ENCODE results near the gene ACER3.
"Not testable (repeated sequence)": the region's sequence is repeated elsewhere in the genome, so short reads cannot be mapped to it uniquely, and the experiment has no call there.

The ACER3 gene

GRCh38 chr11:77053217-77054015 is 192.7 kb downstream of the ACER3 start:
- in situ Hi-C loops (cut with MboI; ENCODE audit: low sequenced_read_pairs): no loop called here

- in situ Hi-C loops (cut with MboI; ENCODE audit: low sequenced_read_pairs): no loop called here
Measured at GRCh38 chr11:77054084-77054483, 193.4 kb downstream of the ACER3 start.

GRCh38 chr11:77055101-77055561 is 194.4 kb downstream of the ACER3 start:
- in situ Hi-C loops (cut with MboI; ENCODE audit: low sequenced_read_pairs): no loop called here

- in situ Hi-C loops (cut with MboI; ENCODE audit: low sequenced_read_pairs): no loop called here
Measured at GRCh38 chr11:77055913-77056312, 195.2 kb downstream of the ACER3 start.

GRCh38 chr11:77056814-77057402 is 196.2 kb downstream of the ACER3 start:
- in situ Hi-C loops (cut with MboI; ENCODE audit: low sequenced_read_pairs): no loop called here

GRCh38 chr11:77057938-77058474 is 197.3 kb downstream of the ACER3 start:
- in situ Hi-C loops (cut with MboI; ENCODE audit: low sequenced_read_pairs): no loop called here

- in situ Hi-C loops (cut with MboI; ENCODE audit: low sequenced_read_pairs): no loop called here
Measured at GRCh38 chr11:77058900-77059299, 198.2 kb downstream of the ACER3 start.

GRCh38 chr11:77059806-77060205 is 199.1 kb downstream of the ACER3 start:
- in situ Hi-C loops (cut with MboI; ENCODE audit: low sequenced_read_pairs): no loop called here

GRCh38 chr11:77060234-77060633 is 199.5 kb downstream of the ACER3 start:
- in situ Hi-C loops (cut with MboI; ENCODE audit: low sequenced_read_pairs): no loop called here

GRCh38 chr11:77061258-77061657 is 200.5 kb downstream of the ACER3 start:
- in situ Hi-C loops (cut with MboI; ENCODE audit: low sequenced_read_pairs): not testable (repeated sequence)

GRCh38 chr11:77062924-77063323 is 202.2 kb downstream of the ACER3 start:
- in situ Hi-C loops (cut with MboI; ENCODE audit: low sequenced_read_pairs): no loop called here

- in situ Hi-C loops (cut with MboI; ENCODE audit: low sequenced_read_pairs): no loop called here
Measured at GRCh38 chr11:77063407-77063806, 202.7 kb downstream of the ACER3 start.

- in situ Hi-C loops (cut with MboI; ENCODE audit: low sequenced_read_pairs): no loop called here
Measured at GRCh38 chr11:77063861-77064260, 203.1 kb downstream of the ACER3 start.

- in situ Hi-C loops (cut with MboI; ENCODE audit: low sequenced_read_pairs): no loop called here
Measured at GRCh38 chr11:77064648-77065217, 204.0 kb downstream of the ACER3 start.

- in situ Hi-C loops (cut with MboI; ENCODE audit: low sequenced_read_pairs): no loop called here
Measured at GRCh38 chr11:77065878-77066228, 205.1 kb downstream of the ACER3 start.

- in situ Hi-C loops (cut with MboI; ENCODE audit: low sequenced_read_pairs): no loop called here
Measured at GRCh38 chr11:77066229-77067042, 205.7 kb downstream of the ACER3 start, which contains the start of gene CAPN5. Gene CAPN5 (plus strand): TSS chr11:77066971. CDS start chr11:77084887, 17,916 bp downstream.

GRCh38 chr11:77067861-77068443 is 207.2 kb downstream of the ACER3 start:
- in situ Hi-C loops (cut with MboI; ENCODE audit: low sequenced_read_pairs): no loop called here

- in situ Hi-C loops (cut with MboI; ENCODE audit: low sequenced_read_pairs): no loop called here
Measured at GRCh38 chr11:77068457-77069335, 208.0 kb downstream of the ACER3 start.

- in situ Hi-C loops (cut with MboI; ENCODE audit: low sequenced_read_pairs): no loop called here
Measured at GRCh38 chr11:77069336-77069968, 208.7 kb downstream of the ACER3 start.
